ENCODE data around the gene DEPP1. TPM values are rescaled to one million over a fixed set of nuclear protein-coding genes. Genes with fewer than 3 reads are reported as not detected.

Gene DEPP1
- total and polyA plus RNA-seq, 4 donors: 10.7 to 79.3 (median 33.5) TPM

DNA sequence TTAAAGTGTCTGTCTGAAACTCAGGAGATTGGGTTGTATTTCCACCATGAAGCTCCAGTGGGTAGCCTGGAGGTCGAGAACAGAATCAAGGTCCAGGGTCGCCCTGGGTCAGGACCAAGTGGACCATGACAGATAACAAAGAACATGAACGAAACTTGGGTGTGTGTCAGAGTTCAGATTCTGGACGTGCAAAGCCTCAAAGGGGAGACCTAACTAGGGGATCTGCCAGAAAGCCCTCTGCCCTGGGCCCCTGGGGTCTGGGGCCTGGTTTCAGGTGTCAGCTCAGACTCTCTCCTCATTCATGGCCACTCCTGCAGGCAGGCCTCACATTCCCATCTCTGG lies 17.4 kb downstream of the DEPP1 start:
- no peaks in the 10 kb centered on the region for H3K27me3 ChIP-seq (ENCODE audit: control insufficient read depth in 4 of 4, insufficient read depth in 4 of 4, low read length in 3 of 4)
- 34% methylated on average over 4 of the region's 4 CpGs for WGBS
- no peak overlapping the region for H3K9ac ChIP-seq (ENCODE audit: low read depth in 1 of 2, low read length in 2 of 2)
- peaks cover 12 to 42% (median 19%) of the 10 kb centered on the region in 4 donors for H3K4me1 ChIP-seq (ENCODE audit: control insufficient read depth in 4 of 4, insufficient read depth in 4 of 4, low read length in 3 of 4)
- H3K4me3 ChIP-seq (ENCODE audit: low read depth in 1 of 3, low read length in 3 of 3): no peak overlapping the region
- TF ChIP-seq RXRA (IDR thresholded peaks at IDR 0.05) (peak in 1 of 2 donors; percentile 17), TAF1 (conservative IDR thresholded peaks at IDR 0.05) (no peak), HNF4A (conservative IDR thresholded peaks at IDR 0.05) (peak in 1 of 2 donors; percentile 6), JUND (IDR thresholded peaks at IDR 0.05) (no peak)
- no peaks in the 10 kb centered on the region for H3K9me3 ChIP-seq (ENCODE audit: control insufficient read depth in 4 of 4, low read length in 3 of 4)
- DNase-seq (ENCODE audit: low spot score): peak; percentile 29
- no peak overlapping the region for H3K27ac ChIP-seq (ENCODE audit: low read depth in 1 of 2, low read length in 2 of 2)
- H3K36me3 ChIP-seq (ENCODE audit: control insufficient read depth in 4 of 4, insufficient read depth in 3 of 4, low read depth in 1 of 4, low read length in 3 of 4): no peaks in the 10 kb centered on the region

DNA sequence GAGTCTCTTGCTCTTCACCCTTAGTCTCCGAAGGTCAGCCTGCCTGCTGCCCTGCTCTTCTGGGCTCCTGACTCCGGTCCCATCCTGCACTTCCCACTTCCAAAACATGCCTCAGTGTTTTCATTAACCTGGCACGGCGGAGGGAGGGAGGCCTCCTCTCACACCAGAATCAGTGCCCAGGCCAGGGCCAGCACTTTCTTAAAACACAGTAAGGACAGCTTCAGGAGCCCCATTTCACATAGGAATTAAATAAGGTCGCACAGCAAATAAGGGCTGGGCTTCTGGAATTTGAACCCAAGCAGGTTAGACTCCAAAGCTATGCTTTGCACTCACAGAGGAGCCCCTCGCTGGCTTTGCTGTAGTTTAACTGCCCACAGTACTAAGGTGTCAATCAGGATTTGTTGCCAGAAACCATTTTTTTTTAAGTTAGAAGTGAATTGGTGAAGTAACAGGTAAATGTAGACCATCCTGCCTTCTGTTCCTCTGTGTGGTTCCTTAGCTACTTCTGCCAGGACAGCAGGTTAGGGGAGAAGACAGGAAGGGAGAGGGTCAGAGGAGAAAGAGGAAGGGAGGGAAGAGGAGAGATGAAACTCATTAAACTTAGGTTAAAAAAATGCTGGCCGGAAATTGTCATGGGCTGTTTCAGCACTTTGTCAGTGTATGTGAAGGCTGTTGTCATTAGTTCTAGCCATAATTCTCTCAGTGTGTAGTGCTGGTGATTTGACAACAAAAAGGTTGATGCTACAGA lies 18.0 kb downstream of the DEPP1 start:
- peak overlapping the region in 1 of 2 donors; percentile 24 for H3K9ac ChIP-seq (ENCODE audit: low read depth in 1 of 2, low read length in 2 of 2)

DNA sequence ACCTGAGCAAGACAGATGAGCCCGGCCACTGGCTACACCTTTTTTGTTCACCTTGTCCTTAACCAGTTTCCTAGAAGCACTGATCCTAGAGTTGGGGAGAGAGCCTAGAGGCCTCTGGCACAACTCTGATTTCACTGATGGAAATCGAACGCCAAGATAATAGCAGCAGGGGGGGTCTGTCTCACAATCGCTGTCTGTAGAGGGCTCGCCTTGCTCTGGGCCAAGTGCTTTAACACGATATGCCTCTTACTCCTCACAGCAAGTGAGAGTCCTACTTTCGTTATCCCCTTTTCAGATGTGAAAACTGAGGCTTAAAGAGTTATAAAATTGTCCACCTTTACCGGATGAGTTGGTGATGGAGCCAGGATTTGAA lies 18.5 kb downstream of the DEPP1 start:
- Histone ChIP-seq H3K9ac (ENCODE audit: low read depth in 1 of 2, low read length in 2 of 2) (peak overlapping the region in 1 of 2 donors; percentile 24), H3K27me3 (ENCODE audit: control insufficient read depth in 4 of 4, insufficient read depth in 4 of 4, low read length in 3 of 4) (no peaks in the 10 kb centered on the region), H3K36me3 (ENCODE audit: control insufficient read depth in 4 of 4, insufficient read depth in 3 of 4, low read depth in 1 of 4, low read length in 3 of 4) (no peaks in the 10 kb centered on the region), H3K9me3 (ENCODE audit: control insufficient read depth in 4 of 4, low read length in 3 of 4) (no peaks in the 10 kb centered on the region), H3K4me1 (ENCODE audit: control insufficient read depth in 4 of 4, insufficient read depth in 4 of 4, low read length in 3 of 4) (peaks cover 12 to 41% (median 19%) of the 10 kb centered on the region in 4 donors), H3K4me3 (ENCODE audit: low read depth in 1 of 3, low read length in 3 of 3) (peak overlapping the region; percentile 44 to 75 (median 75)), H3K27ac (ENCODE audit: low read depth in 1 of 2, low read length in 2 of 2) (peak overlapping the region; percentile 60 to 71)
- WGBS: 41% methylated on average over 8 of the region's 8 CpGs
- peak; percentile 5 for DNase-seq (ENCODE audit: low spot score)
- TF ChIP-seq JUND (IDR thresholded peaks at IDR 0.05) (no peak), TAF1 (conservative IDR thresholded peaks at IDR 0.05) (no peak), NR2F2 (IDR thresholded peaks at IDR 0.05) (no peak), HNF4G (IDR thresholded peaks at IDR 0.05) (no peak), FOXA1 (IDR thresholded peaks at IDR 0.05) (no peak)
- TF ChIP-seq, protein P1, sequence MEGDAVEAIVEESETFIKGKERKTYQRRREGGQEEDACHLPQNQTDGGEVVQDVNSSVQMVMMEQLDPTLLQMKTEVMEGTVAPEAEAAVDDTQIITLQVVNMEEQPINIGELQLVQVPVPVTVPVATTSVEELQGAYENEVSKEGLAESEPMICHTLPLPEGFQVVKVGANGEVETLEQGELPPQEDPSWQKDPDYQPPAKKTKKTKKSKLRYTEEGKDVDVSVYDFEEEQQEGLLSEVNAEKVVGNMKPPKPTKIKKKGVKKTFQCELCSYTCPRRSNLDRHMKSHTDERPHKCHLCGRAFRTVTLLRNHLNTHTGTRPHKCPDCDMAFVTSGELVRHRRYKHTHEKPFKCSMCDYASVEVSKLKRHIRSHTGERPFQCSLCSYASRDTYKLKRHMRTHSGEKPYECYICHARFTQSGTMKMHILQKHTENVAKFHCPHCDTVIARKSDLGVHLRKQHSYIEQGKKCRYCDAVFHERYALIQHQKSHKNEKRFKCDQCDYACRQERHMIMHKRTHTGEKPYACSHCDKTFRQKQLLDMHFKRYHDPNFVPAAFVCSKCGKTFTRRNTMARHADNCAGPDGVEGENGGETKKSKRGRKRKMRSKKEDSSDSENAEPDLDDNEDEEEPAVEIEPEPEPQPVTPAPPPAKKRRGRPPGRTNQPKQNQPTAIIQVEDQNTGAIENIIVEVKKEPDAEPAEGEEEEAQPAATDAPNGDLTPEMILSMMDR (IDR thresholded peaks at IDR 0.05; ENCODE audit: low read depth, low read length, missing input control): no peak

More for the DNA sequence above, 18.0 kb downstream of the DEPP1 start:
- no peaks in the 10 kb centered on the region for H3K9me3 ChIP-seq (ENCODE audit: control insufficient read depth in 4 of 4, low read length in 3 of 4)
- WGBS: 61% methylated on average over 7 of the region's 7 CpGs
- peak overlapping the region in 1 of 2 donors; percentile 15 for H3K27ac ChIP-seq (ENCODE audit: low read depth in 1 of 2, low read length in 2 of 2)
- TF ChIP-seq HNF4A (conservative IDR thresholded peaks at IDR 0.05): no peak
- TF ChIP-seq RXRA (IDR thresholded peaks at IDR 0.05): no peak
- TF ChIP-seq HNF4G (IDR thresholded peaks at IDR 0.05): no peak
- TF ChIP-seq, protein P2, sequence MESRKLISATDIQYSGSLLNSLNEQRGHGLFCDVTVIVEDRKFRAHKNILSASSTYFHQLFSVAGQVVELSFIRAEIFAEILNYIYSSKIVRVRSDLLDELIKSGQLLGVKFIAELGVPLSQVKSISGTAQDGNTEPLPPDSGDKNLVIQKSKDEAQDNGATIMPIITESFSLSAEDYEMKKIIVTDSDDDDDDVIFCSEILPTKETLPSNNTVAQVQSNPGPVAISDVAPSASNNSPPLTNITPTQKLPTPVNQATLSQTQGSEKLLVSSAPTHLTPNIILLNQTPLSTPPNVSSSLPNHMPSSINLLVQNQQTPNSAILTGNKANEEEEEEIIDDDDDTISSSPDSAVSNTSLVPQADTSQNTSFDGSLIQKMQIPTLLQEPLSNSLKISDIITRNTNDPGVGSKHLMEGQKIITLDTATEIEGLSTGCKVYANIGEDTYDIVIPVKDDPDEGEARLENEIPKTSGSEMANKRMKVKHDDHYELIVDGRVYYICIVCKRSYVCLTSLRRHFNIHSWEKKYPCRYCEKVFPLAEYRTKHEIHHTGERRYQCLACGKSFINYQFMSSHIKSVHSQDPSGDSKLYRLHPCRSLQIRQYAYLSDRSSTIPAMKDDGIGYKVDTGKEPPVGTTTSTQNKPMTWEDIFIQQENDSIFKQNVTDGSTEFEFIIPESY (IDR thresholded peaks at IDR 0.05): no peak
- TF ChIP-seq JUND (IDR thresholded peaks at IDR 0.05): no peak
- TF ChIP-seq FOXA1 (IDR thresholded peaks at IDR 0.05): no peak
- TF ChIP-seq EGR1 (IDR thresholded peaks at IDR 0.05; ENCODE audit: low read depth in 2 of 2): no peak
- TF ChIP-seq, protein P1 (IDR thresholded peaks at IDR 0.05; ENCODE audit: low read depth, low read length, missing input control): no peak
- peaks cover 12 to 41% (median 19%) of the 10 kb centered on the region in 4 donors for H3K4me1 ChIP-seq (ENCODE audit: control insufficient read depth in 4 of 4, insufficient read depth in 4 of 4, low read length in 3 of 4)
- no peaks in the 10 kb centered on the region for H3K36me3 ChIP-seq (ENCODE audit: control insufficient read depth in 4 of 4, insufficient read depth in 3 of 4, low read depth in 1 of 4, low read length in 3 of 4)
- DNase-seq (ENCODE audit: low spot score): peak; percentile 29
- peak overlapping the region; percentile 14 to 75 (median 75) for H3K4me3 ChIP-seq (ENCODE audit: low read depth in 1 of 3, low read length in 3 of 3)
- H3K27me3 ChIP-seq (ENCODE audit: control insufficient read depth in 4 of 4, insufficient read depth in 4 of 4, low read length in 3 of 4): no peaks in the 10 kb centered on the region
